Panc1 (cell line): ENCODE results near the gene OR10G8.

Experiments used
- CTCF ChIP-seq: fragments of 450-650 bp; IDR thresholded peaks from 2 replicates; pipeline ENCODE4 v1.5.1; 2017; ENCODE audit warnings: mild to moderate bottlenecking
- POLR2AphosphoS5 ChIP-seq: IDR thresholded peaks from 2 replicates; pipeline ENCODE4 v1.6.1; 2012; ENCODE audit warnings: mild to moderate bottlenecking, low read depth, low read length, moderate library complexity
- SIN3A ChIP-seq: IDR thresholded peaks from 2 replicates; pipeline ENCODE4 v1.6.1; 2012; ENCODE audit warnings: low read depth, mild to moderate bottlenecking, low read length, moderate library complexity, borderline replicate concordance; ENCODE audit not compliant: insufficient read depth

GRCh38 chr11:124052966-124053365, 26.4 kb downstream of the OR10G8 start:
- TF ChIP-seq CTCF (no peak), POLR2AphosphoS5 (no peak), SIN3A (no peak)
